Fibroblast of the aortic adventitia (primary cell): ENCODE data around the gene CNTFR. TPM values are rescaled to one million over a fixed set of nuclear protein-coding genes. Genes with fewer than 3 reads are reported as not detected.

Source experiments
- DNase-seq: peaks from one replicate; pipeline ENCODE4 v3.0.0-alpha.2; 2010; ENCODE audit warnings: low read depth
- H3K4me3 ChIP-seq: 2 replicates; pipeline ENCODE4 v1.5.1; 2011; ENCODE audit warnings: low read depth, mild to moderate bottlenecking, control low read depth, low read length, moderate library complexity
- CTCF ChIP-seq: IDR thresholded peaks from 2 replicates; pipeline ENCODE4 v1.5.1; 2011; ENCODE audit warnings: mild to moderate bottlenecking, low read length, control low read depth, inconsistent platforms; ENCODE audit not compliant: insufficient read depth
- total RNA-seq: library from RNA; depleted of rRNA; stranded (reverse); fragments of >200 nt; gene quantifications from 2 replicates; pipeline ENCODE4 v1.2.3, GENCODE V29; 2012; ENCODE audit warnings: low replicate concordance

Gene CNTFR
- total RNA-seq, 1 donor: not detected

DNA sequence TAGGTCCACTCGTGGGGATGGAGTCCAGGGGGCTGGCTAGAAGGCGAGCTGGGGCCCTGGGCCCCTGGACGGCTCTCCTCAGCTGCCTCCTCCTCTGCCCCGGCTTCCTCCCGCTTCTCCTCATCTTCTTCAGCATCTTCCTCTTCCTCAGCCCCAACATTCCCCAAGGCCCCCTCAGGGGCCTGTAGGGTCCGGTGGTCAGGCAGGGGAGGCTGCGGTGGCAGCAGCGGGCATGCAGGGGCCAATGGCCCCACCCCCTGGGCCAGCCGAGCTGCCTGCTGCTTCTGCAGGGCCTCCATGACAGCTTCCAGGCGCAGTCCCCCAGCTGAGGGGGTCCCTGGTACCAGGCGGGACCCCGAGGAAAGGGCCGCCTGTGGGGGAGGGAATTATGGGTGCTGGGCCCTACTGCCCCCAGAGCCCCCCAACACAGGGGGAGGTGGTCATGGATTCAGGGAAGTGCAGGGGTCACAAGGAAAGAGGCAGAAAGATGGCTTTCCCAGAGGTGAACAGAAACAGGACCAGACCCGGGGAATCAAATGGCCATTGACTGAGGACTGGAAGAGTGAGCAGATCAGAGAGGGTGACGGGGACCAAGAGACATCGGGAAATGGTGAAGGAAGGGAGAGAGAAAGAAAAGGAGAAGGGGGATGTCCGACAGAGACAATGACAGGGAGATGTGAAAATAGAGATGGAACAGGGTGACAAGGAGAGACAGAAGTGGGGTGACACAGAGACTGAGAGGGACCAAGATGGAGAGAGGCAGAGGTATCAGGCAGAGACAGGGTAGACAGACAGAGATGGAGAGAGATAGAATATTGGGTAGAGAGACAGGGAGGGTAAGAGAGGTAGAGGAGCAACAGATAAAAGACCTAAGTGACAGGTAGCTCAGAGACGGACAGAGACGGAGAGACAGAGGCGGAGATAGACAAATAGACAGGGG is 38.5 kb upstream of the CNTFR start:
- no peak for DNase-seq

DNA sequence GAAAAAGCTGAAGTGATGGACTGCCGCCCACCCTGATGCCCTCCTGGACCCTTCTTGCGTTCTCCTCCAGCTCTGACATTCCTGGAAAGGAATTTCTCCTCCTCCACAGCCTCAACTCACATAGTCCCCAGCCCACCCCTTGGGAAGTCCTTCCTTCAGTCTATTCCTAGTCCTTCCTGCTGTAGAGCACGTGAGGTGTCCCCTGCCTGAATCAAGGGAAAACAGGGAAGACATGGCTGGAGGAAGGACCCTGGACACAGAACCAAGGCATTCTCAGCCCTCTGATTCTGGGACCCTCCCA is 35.6 kb upstream of the CNTFR start:
- DNase-seq: no peak
- H3K4me3 ChIP-seq: no peak overlapping the region
- TF ChIP-seq CTCF: no peak

More for the DNA sequence above, 38.5 kb upstream of the CNTFR start:
- TF ChIP-seq CTCF: no peak
- H3K4me3 ChIP-seq: no peak overlapping the region

GRCh38 chr9:34624475-34625185 is 35.1 kb upstream of the CNTFR start:
- DNase-seq: no peak
- H3K4me3 ChIP-seq: no peak overlapping the region
- TF ChIP-seq CTCF: no peak

GRCh38 chr9:34623374-34624235 is 34.1 kb upstream of the CNTFR start:
- H3K4me3 ChIP-seq: no peak overlapping the region
- no peak for DNase-seq
- no peak for TF ChIP-seq CTCF

DNA sequence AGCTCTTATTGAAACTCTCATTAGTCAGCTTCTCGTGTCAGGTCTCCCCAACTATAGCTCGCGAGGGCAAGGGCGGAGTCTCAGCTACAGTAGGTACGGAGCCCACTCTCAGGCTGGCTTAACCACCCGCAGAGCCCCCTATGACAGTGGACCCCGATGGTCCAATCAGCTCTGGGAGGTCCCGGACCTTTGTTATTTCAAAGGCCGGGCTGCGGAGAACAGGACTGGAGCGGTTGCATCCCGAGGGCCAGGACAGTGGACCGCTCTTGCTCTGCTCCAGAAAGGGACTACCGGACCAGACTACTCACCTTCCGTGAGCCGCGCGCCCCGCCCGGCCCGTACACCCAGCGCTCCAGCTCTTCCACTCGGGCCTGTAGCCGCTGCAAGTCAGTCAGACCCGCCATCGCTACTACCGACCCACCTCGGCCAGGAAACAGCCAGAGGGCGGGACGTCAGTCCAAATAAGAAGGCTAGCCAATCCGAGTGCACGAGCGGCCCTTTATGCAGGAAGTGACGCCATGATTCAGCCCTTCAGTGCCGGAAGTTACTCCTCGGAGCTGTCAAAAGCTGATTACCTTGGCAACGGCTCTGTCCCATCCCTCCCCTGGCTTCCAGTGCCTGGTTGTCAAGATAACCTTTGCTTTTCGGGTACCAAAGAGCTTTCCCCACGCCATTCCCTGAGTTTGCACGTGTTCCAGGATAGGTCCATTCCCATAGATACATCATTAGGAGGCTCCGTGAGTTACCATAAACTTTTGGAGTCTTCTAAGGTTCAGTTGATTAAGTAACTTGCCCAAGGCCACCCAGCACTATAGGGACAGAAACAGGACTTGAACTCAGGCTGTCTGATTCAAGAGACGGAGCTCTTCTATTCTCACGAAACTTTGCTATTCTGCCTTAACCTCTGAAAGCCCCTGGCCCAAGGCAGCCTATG is 30.8 kb upstream of the CNTFR start, which contains the start of gene DCTN3:
TSS of gene DCTN3 (minus strand) at position 435 of the 934 bp plus-strand sequence. CDS start at position 404, 31 bp downstream.
- TF ChIP-seq CTCF: no peak
- H3K4me3 ChIP-seq: peak within 1 kb of the TSS; percentile 96
- peak; percentile 96 for DNase-seq

DNA sequence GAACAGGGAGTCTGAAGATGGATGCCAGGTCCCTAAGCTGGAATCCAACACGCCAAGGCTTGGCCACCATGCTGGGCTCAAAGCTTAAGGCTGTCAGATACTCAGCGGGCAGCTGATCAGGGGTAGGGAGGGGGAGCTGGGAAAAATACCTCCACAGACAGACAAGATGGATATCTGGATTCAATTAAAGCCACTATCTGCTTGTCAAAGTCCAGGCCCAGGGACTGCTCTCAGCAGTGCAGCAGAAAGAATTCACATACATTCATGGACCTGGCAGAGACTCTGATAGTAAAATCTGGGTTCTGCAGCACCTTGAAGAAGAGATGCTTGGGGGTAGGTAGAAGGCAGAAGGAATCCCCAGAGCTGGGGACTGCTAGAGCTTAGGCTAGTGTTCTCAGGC is 25.6 kb upstream of the CNTFR start:
- H3K4me3 ChIP-seq: no peak overlapping the region
- no peak for DNase-seq
- TF ChIP-seq CTCF: no peak
